Measurements from ENCODE around the gene GH2. TPM values are rescaled to one million over a fixed set of nuclear protein-coding genes. Genes with fewer than 3 reads are reported as not detected.
"Not testable (repeated sequence)": the region's sequence is repeated elsewhere in the genome, so short reads cannot be mapped to it uniquely, and the experiment has no call there.

The GH2 gene
- total RNA-seq, 1 donor from 2014 or later: not detected

- no peak for TF ChIP-seq CTCF (IDR thresholded peaks at IDR 0.05)
- Mint-ChIP-seq H3K9me3 (ENCODE audit: unreplicated experiment) (no peaks in the 10 kb centered on the region), H3K27ac (ENCODE audit: unreplicated experiment) (no peak overlapping the region), H3K27me3 (ENCODE audit: unreplicated experiment) (peaks cover 2% of the 10 kb centered on the region), H3K4me3 (ENCODE audit: unreplicated experiment) (no peak overlapping the region), H3K36me3 (ENCODE audit: unreplicated experiment) (no peaks in the 10 kb centered on the region), H3K4me1 (ENCODE audit: unreplicated experiment) (peaks cover 4% of the 10 kb centered on the region)
- no peak for DNase-seq (ENCODE audit: extremely low spot score, unreplicated experiment)
Measured at GRCh38 chr17:63928172-63928666, 46.5 kb upstream of the GH2 start.

GRCh38 chr17:63927464-63928171 lies 45.9 kb upstream of the GH2 start:
- Mint-ChIP-seq H3K36me3 (ENCODE audit: unreplicated experiment) (no peaks in the 10 kb centered on the region), H3K4me3 (ENCODE audit: unreplicated experiment) (no peak overlapping the region), H3K27me3 (ENCODE audit: unreplicated experiment) (peaks cover 5% of the 10 kb centered on the region), H3K9me3 (ENCODE audit: unreplicated experiment) (no peaks in the 10 kb centered on the region), H3K27ac (ENCODE audit: unreplicated experiment) (no peak overlapping the region), H3K4me1 (ENCODE audit: unreplicated experiment) (peaks cover 4% of the 10 kb centered on the region)
- DNase-seq (ENCODE audit: extremely low spot score, unreplicated experiment): no peak
- no peak for TF ChIP-seq CTCF (IDR thresholded peaks at IDR 0.05)

- no peaks in the 10 kb centered on the region for H3K36me3 Mint-ChIP-seq (ENCODE audit: unreplicated experiment)
- peaks cover 4% of the 10 kb centered on the region for H3K4me1 Mint-ChIP-seq (ENCODE audit: unreplicated experiment)
- TF ChIP-seq CTCF (IDR thresholded peaks at IDR 0.05): no peak
- H3K27ac Mint-ChIP-seq (ENCODE audit: unreplicated experiment): no peak overlapping the region
- no peaks in the 10 kb centered on the region for H3K9me3 Mint-ChIP-seq (ENCODE audit: unreplicated experiment)
- no peak for DNase-seq (ENCODE audit: extremely low spot score, unreplicated experiment)
- peaks cover 12% of the 10 kb centered on the region for H3K27me3 Mint-ChIP-seq (ENCODE audit: unreplicated experiment)
- no peak overlapping the region for H3K4me3 Mint-ChIP-seq (ENCODE audit: unreplicated experiment)
Measured at GRCh38 chr17:63926164-63926563, 44.4 kb upstream of the GH2 start.

GRCh38 chr17:63925615-63926014 lies 43.9 kb upstream of the GH2 start:
- Mint-ChIP-seq H3K27me3 (ENCODE audit: unreplicated experiment) (peaks cover 12% of the 10 kb centered on the region), H3K9me3 (ENCODE audit: unreplicated experiment) (no peaks in the 10 kb centered on the region), H3K36me3 (ENCODE audit: unreplicated experiment) (no peaks in the 10 kb centered on the region), H3K4me3 (ENCODE audit: unreplicated experiment) (no peak overlapping the region), H3K27ac (ENCODE audit: unreplicated experiment) (no peak overlapping the region), H3K4me1 (ENCODE audit: unreplicated experiment) (no peaks in the 10 kb centered on the region)
- no peak for DNase-seq (ENCODE audit: extremely low spot score, unreplicated experiment)
- no peak for TF ChIP-seq CTCF (IDR thresholded peaks at IDR 0.05)

DNA sequence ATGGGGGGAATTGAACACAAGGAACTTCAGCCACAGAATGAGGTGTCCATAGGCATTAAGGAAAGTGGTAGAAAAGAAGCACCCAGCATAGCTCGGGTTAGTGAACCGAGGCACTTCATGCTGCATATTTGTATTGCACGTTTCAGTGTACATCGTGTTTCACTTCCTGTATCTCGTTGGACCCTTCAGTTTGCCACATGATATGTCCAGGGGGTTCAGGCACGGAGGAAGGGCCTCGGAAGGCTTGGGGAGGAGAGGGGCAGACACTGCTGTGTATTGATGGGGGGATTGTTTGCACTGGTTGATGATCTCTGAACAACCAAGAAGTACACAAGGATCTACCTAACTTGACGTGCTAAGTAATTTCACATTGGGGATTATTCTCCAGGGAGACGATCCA lies 40.7 kb upstream of the GH2 start:
- not testable (repeated sequence) for H3K4me1 Mint-ChIP-seq (ENCODE audit: unreplicated experiment); H3K27ac Mint-ChIP-seq (ENCODE audit: unreplicated experiment); H3K36me3 Mint-ChIP-seq (ENCODE audit: unreplicated experiment); H3K9me3 Mint-ChIP-seq (ENCODE audit: unreplicated experiment); H3K4me3 Mint-ChIP-seq (ENCODE audit: unreplicated experiment); DNase-seq (ENCODE audit: extremely low spot score, unreplicated experiment)
- H3K27me3 Mint-ChIP-seq (ENCODE audit: unreplicated experiment): peaks cover 19% of the 10 kb centered on the region

- peaks cover 34% of the 10 kb centered on the region for H3K27me3 Mint-ChIP-seq (ENCODE audit: unreplicated experiment)
- H3K9me3 Mint-ChIP-seq (ENCODE audit: unreplicated experiment); H3K36me3 Mint-ChIP-seq (ENCODE audit: unreplicated experiment); DNase-seq (ENCODE audit: extremely low spot score, unreplicated experiment); H3K4me1 Mint-ChIP-seq (ENCODE audit: unreplicated experiment); H3K27ac Mint-ChIP-seq (ENCODE audit: unreplicated experiment); H3K4me3 Mint-ChIP-seq (ENCODE audit: unreplicated experiment): not testable (repeated sequence)
Measured at GRCh38 chr17:63920779-63921178, 39.0 kb upstream of the GH2 start.

DNA sequence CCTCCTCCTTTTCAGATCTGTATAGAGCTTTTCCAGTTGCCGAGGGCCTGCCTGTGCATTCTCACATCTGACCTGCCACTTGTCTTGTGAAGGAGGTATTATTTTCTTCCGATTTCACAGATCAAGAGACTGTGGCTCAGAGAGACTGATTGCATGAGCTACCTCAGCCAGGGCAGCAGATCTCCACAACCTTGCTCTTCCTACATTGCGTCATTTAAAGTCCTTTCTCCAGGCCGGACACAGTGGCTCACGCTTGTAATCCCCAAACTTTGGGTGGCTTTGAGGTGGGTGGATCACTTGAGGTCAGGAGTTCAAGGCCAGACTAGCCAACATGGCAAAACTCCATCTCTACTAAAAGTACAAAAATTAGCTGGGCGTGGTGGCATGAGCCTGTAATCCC lies 38.3 kb upstream of the GH2 start:
- H3K4me3 Mint-ChIP-seq (ENCODE audit: unreplicated experiment); DNase-seq (ENCODE audit: extremely low spot score, unreplicated experiment); H3K4me1 Mint-ChIP-seq (ENCODE audit: unreplicated experiment); H3K27ac Mint-ChIP-seq (ENCODE audit: unreplicated experiment); H3K36me3 Mint-ChIP-seq (ENCODE audit: unreplicated experiment); H3K9me3 Mint-ChIP-seq (ENCODE audit: unreplicated experiment): not testable (repeated sequence)
- H3K27me3 Mint-ChIP-seq (ENCODE audit: unreplicated experiment): peaks cover 36% of the 10 kb centered on the region
